Measurements from ENCODE around the gene ENOX1. TPM values are rescaled to one million over a fixed set of nuclear protein-coding genes. Genes with fewer than 3 reads are reported as not detected.

ENOX1 gene
- total RNA-seq, 1 donor from 2014 or later, result 0.60 TPM

DNA sequence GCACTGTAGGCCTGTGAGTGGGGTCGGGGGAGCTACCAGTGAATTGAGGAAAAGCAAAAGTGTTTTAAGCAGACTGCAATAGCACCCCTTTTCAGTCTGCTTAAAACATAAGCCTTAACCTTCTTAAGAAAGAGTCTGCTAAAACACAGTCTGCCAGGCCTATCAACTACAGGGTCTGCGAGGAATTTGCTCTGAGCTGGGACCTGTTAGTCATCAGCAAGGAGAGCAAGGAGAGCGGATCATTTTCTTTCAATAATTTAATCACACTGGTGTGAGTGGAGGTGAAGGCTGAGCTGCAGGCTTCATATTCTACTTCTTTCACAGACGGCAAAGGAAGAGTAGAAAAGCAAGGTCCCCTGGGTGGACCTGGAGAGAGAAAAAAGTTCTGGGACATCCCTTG, 342.7 kb downstream of the ENOX1 start:
- DNase-seq, result no peak
- Histone ChIP-seq H3K4me3 (no peak overlapping the region), H3K4me1 (no peaks in the 10 kb centered on the region), H3K36me3 (no peaks in the 10 kb centered on the region), H3K27ac (replicated peaks) (no peak overlapping the region), H3K27me3 (ENCODE audit: low read depth) (no peaks in the 10 kb centered on the region), H3K9me3 (replicated peaks) (no peaks in the 10 kb centered on the region)
- intact Hi-C loops (cut with micrococcal nuclease), result no loop called here
- TF ChIP-seq, protein P1, sequence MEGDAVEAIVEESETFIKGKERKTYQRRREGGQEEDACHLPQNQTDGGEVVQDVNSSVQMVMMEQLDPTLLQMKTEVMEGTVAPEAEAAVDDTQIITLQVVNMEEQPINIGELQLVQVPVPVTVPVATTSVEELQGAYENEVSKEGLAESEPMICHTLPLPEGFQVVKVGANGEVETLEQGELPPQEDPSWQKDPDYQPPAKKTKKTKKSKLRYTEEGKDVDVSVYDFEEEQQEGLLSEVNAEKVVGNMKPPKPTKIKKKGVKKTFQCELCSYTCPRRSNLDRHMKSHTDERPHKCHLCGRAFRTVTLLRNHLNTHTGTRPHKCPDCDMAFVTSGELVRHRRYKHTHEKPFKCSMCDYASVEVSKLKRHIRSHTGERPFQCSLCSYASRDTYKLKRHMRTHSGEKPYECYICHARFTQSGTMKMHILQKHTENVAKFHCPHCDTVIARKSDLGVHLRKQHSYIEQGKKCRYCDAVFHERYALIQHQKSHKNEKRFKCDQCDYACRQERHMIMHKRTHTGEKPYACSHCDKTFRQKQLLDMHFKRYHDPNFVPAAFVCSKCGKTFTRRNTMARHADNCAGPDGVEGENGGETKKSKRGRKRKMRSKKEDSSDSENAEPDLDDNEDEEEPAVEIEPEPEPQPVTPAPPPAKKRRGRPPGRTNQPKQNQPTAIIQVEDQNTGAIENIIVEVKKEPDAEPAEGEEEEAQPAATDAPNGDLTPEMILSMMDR (IDR thresholded peaks at IDR 0.05; ENCODE audit: borderline replicate concordance), result no peak

DNA sequence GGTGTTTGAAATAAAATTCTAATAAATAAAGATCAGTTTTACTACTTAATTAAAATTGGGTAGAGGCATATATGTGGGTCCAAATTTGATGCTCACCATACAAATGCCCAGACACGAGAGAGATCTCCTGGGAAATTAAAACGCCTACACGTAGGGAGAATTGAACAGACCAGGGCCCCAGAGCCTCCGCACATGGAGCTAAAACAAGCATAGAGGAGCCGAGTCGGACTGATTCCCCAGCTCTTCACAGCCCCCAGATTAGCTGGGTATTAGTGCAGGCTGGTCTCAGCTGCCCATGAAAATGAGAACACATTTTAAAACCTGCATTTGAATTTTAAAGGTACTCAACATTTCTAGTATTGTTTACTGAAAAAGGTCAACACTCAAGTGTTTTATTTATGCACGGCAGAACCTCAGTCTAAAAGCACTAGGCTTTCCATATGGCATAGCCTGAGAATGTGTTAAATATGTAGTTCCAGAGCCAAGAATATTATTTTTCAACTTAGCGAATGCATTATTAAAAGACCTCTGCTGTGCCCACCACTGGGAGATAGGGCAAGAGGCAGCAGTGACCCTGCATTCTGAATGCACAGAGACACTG, 344.8 kb downstream of the ENOX1 start:
- TF ChIP-seq, protein P1 (IDR thresholded peaks at IDR 0.05; ENCODE audit: borderline replicate concordance), result no peak
- Histone ChIP-seq H3K4me1 (no peaks in the 10 kb centered on the region), H3K27ac (replicated peaks) (no peak overlapping the region), H3K9me3 (replicated peaks) (no peaks in the 10 kb centered on the region), H3K27me3 (ENCODE audit: low read depth) (no peaks in the 10 kb centered on the region), H3K36me3 (no peaks in the 10 kb centered on the region), H3K4me3 (no peak overlapping the region)
- intact Hi-C loops (cut with micrococcal nuclease), result no loop called here
- DNase-seq, result no peak

DNA sequence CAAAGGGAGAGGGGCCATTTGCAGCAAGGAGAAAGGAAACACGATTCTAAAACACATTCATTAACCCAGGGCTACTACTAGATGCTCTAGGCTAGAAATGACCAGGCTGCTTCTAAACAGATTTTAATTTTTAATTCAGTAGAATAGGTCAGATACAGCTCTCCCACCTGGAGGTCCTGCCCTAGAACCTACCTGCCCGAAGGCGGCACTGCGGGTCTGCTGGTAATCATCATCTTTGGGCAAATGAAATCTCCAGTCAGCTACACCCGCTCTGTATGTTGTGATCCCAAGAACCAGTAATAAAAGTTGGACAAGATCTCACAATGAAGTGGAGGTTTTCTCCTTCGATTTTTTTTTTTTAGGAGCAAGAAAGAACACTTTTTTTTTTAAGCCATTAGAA, 345.3 kb downstream of the ENOX1 start:
- no peaks in the 10 kb centered on the region for H3K27me3 ChIP-seq (ENCODE audit: low read depth)
- DNase-seq, result no peak
- no peaks in the 10 kb centered on the region for H3K9me3 ChIP-seq (replicated peaks)
- no peaks in the 10 kb centered on the region for H3K36me3 ChIP-seq
- H3K27ac ChIP-seq (replicated peaks), result no peak overlapping the region
- TF ChIP-seq, protein P1 (IDR thresholded peaks at IDR 0.05; ENCODE audit: borderline replicate concordance), result no peak
- no peaks in the 10 kb centered on the region for H3K4me1 ChIP-seq
- H3K4me3 ChIP-seq, result no peak overlapping the region
- intact Hi-C loops (cut with micrococcal nuclease), result no loop called here

DNA sequence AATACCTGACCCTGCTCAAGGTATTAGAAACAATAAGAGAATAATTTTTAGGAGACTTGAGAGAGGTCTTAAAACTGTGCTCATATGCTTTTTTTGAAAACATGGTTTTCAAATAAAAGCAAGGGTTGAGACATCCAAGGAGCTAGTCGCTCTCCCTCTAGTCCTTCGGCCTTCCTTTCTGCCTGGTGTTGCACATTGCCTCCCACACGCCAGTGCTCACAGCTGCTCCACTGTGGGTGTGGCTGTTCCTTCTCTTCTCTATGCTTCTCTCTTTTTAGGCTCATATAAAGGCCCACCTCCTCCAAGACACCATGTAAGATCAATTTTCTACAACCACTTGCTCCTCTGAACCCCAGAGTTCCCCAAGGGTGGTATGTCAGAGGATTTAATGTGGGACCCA, 352.6 kb downstream of the ENOX1 start:
- intact Hi-C loops (cut with micrococcal nuclease), result no loop called here

DNA sequence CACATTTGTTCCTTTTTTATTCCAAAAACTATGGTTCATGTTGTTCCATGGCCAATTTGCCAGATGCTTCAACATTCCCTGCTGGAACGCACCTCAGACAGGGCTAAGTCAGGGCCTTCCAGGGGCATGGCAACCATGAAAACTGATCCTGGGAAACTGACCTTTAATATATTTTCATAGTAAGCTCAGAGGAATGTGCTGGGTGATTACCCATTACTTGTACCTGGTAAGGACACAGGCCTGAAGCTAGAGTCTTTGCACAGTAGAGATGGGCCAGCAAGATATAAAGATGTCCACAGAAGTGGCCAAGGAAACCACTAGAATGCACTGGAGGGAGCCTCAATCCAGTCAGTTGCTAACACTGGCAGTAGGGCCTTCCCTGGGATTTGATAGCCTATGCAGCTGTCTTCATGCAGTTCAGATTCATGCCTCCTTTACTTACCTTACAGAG, 353.1 kb downstream of the ENOX1 start:
- no peaks in the 10 kb centered on the region for H3K9me3 ChIP-seq (replicated peaks)
- H3K4me1 ChIP-seq, result peaks cover 21% of the 10 kb centered on the region
- TF ChIP-seq, protein P1 (IDR thresholded peaks at IDR 0.05; ENCODE audit: borderline replicate concordance), result no peak
- H3K27me3 ChIP-seq (ENCODE audit: low read depth), result no peaks in the 10 kb centered on the region
- H3K27ac ChIP-seq (replicated peaks), result peak overlapping the region; percentile 41
- intact Hi-C loops (cut with micrococcal nuclease), result no loop called here
- H3K4me3 ChIP-seq, result no peak overlapping the region
- H3K36me3 ChIP-seq, result no peaks in the 10 kb centered on the region
- no peak for DNase-seq

More for the DNA sequence above, 352.6 kb downstream of the ENOX1 start:
- H3K27me3 ChIP-seq (ENCODE audit: low read depth), result no peaks in the 10 kb centered on the region
- H3K27ac ChIP-seq (replicated peaks), result peak overlapping the region; percentile 41
- no peaks in the 10 kb centered on the region for H3K36me3 ChIP-seq
- no peak overlapping the region for H3K4me3 ChIP-seq
- H3K9me3 ChIP-seq (replicated peaks), result no peaks in the 10 kb centered on the region
- H3K4me1 ChIP-seq, result peaks cover 21% of the 10 kb centered on the region
- TF ChIP-seq, protein P1 (IDR thresholded peaks at IDR 0.05; ENCODE audit: borderline replicate concordance), result no peak
- DNase-seq, result peak; percentile 28
